Activated naive CD8-positive, alpha-beta T cell treated with anti-CD3 and anti-CD28 coated beads for 36 hours (primary cell): ENCODE results near the gene NPR1. TPM values are rescaled to one million over a fixed set of nuclear protein-coding genes. Genes with fewer than 3 reads are reported as not detected.

Experiments
- DNase-seq: peaks from one replicate; pipeline ENCODE4 v3.0.0; 2021
- H3K27ac Mint-ChIP-seq: one replicate; pipeline ENCODE4 v1.8.0; 2022; ENCODE audit warnings: mild to moderate bottlenecking, moderate library complexity, mixed read lengths
- H3K27me3 Mint-ChIP-seq: one replicate; pipeline ENCODE4 v1.8.0; 2022; ENCODE audit warnings: mild to moderate bottlenecking, mixed read lengths
- H3K36me3 Mint-ChIP-seq: one replicate; pipeline ENCODE4 v1.8.0; 2021; ENCODE audit warnings: mild to moderate bottlenecking, mixed read lengths
- H3K4me1 Mint-ChIP-seq: one replicate; pipeline ENCODE4 v1.8.0; 2021; ENCODE audit warnings: mixed read lengths
- H3K4me3 Mint-ChIP-seq: one replicate; pipeline ENCODE4 v1.8.0; 2022; ENCODE audit warnings: mild to moderate bottlenecking, moderate library complexity, mixed read lengths
- H3K9me3 Mint-ChIP-seq: one replicate; pipeline ENCODE4 v1.8.0; 2022; ENCODE audit warnings: mixed read lengths
- total RNA-seq, 2 experiments: library from RNA; stranded (reverse); gene quantifications; one replicate each; pipeline ENCODE4 v1.2.3, GENCODE V29; 2021

NPR1 gene
- total RNA-seq, 2 experiments from 2014 or later = 0.06 TPM; not detected in 1

DNA sequence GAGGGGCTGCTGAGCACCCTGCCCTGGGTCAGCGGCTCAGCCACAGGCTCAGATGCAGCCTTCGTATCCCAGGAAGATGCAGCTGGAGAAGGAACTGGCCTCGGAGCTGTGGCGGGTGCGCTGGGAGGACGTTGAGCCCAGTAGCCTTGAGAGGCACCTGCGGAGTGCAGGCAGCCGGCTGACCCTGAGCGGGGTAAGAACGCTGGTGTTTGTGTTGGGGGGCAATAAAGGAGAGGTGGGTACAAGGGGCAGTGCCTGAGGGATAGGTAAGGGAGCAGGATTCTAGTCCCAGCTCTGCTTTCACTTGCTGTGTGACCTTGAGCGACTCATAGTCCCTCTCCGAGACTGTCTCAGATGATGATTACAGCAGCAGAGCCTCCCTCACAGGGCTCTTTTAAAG is 6.4 kb downstream of the NPR1 start:
- H3K4me3 Mint-ChIP-seq = no peak overlapping the region
- no peaks in the 10 kb centered on the region for H3K9me3 Mint-ChIP-seq
- H3K27ac Mint-ChIP-seq = no peak overlapping the region

GRCh38 chr1:153685544-153686340 is 7.3 kb downstream of the NPR1 start:
- Mint-ChIP-seq H3K4me1 (peaks cover 5% of the 10 kb centered on the region), H3K27me3 (peaks cover 13% of the 10 kb centered on the region), H3K36me3 (no peaks in the 10 kb centered on the region), H3K9me3 (no peaks in the 10 kb centered on the region), H3K27ac (no peak overlapping the region), H3K4me3 (no peak overlapping the region)
- no peak for DNase-seq

More for the DNA sequence above, 6.4 kb downstream of the NPR1 start:
- DNase-seq = no peak
- H3K36me3 Mint-ChIP-seq = no peaks in the 10 kb centered on the region
- peaks cover 21% of the 10 kb centered on the region for H3K27me3 Mint-ChIP-seq
- H3K4me1 Mint-ChIP-seq = peaks cover 4% of the 10 kb centered on the region

- no peaks in the 10 kb centered on the region for H3K36me3 Mint-ChIP-seq
Measured at GRCh38 chr1:153687346-153688125, 9.0 kb downstream of the NPR1 start.

GRCh38 chr1:153688276-153688675 is 9.8 kb downstream of the NPR1 start:
- DNase-seq = no peak
- Mint-ChIP-seq H3K9me3 (no peaks in the 10 kb centered on the region), H3K36me3 (no peaks in the 10 kb centered on the region), H3K27ac (no peak overlapping the region), H3K4me3 (no peak overlapping the region), H3K27me3 (peaks cover 4% of the 10 kb centered on the region), H3K4me1 (peaks cover 10% of the 10 kb centered on the region)

More at GRCh38 chr1:153687346-153688125, 9.0 kb downstream of the NPR1 start:
- Mint-ChIP-seq H3K9me3 (no peaks in the 10 kb centered on the region), H3K27me3 (peaks cover 4% of the 10 kb centered on the region), H3K27ac (no peak overlapping the region), H3K4me3 (no peak overlapping the region), H3K4me1 (peaks cover 10% of the 10 kb centered on the region)
- no peak for DNase-seq

DNA sequence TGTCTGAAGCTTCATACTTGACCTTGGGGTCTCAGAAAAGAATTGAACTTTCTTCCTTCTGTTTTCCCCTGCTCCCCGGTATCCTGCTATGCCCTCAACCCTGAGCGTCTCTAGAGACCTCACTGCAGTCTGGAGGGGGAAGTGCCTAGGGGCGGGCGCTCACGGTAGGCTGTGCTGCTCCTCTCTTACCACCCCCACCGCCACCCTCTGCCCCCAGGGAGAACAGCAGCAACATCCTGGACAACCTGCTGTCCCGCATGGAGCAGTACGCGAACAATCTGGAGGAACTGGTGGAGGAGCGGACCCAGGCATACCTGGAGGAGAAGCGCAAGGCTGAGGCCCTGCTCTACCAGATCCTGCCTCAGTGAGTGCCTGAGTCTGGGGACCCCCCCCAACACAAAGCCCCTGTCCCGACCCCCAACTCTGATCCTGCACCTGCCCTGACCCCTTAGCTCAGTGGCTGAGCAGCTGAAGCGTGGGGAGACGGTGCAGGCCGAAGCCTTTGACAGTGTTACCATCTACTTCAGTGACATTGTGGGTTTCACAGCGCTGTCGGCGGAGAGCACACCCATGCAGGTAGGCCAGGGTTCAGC is 10.3 kb downstream of the NPR1 start:
- H3K27ac Mint-ChIP-seq = no peak overlapping the region
- H3K36me3 Mint-ChIP-seq = no peaks in the 10 kb centered on the region
- H3K4me1 Mint-ChIP-seq = peaks cover 10% of the 10 kb centered on the region
- DNase-seq = no peak
- H3K4me3 Mint-ChIP-seq = no peak overlapping the region
- H3K27me3 Mint-ChIP-seq = peaks cover 4% of the 10 kb centered on the region
- no peaks in the 10 kb centered on the region for H3K9me3 Mint-ChIP-seq

- Mint-ChIP-seq H3K27me3 (no peaks in the 10 kb centered on the region), H3K4me1 (peaks cover 12% of the 10 kb centered on the region), H3K36me3 (no peaks in the 10 kb centered on the region), H3K27ac (no peak overlapping the region), H3K9me3 (no peaks in the 10 kb centered on the region), H3K4me3 (no peak overlapping the region)
- no peak for DNase-seq
Measured at GRCh38 chr1:153693466-153693865, 15.0 kb downstream of the NPR1 start.

- no peaks in the 10 kb centered on the region for H3K27me3 Mint-ChIP-seq
- H3K27ac Mint-ChIP-seq = no peak overlapping the region
- no peaks in the 10 kb centered on the region for H3K9me3 Mint-ChIP-seq
- DNase-seq = no peak
- H3K4me3 Mint-ChIP-seq = no peak overlapping the region
- H3K4me1 Mint-ChIP-seq = peaks cover 3% of the 10 kb centered on the region
- H3K36me3 Mint-ChIP-seq = no peaks in the 10 kb centered on the region
Measured at GRCh38 chr1:153696741-153697140, 18.3 kb downstream of the NPR1 start.

- DNase-seq = no peak
- no peak overlapping the region for H3K27ac Mint-ChIP-seq
- H3K4me3 Mint-ChIP-seq = no peak overlapping the region
- no peaks in the 10 kb centered on the region for H3K27me3 Mint-ChIP-seq
- H3K4me1 Mint-ChIP-seq = peaks cover 3% of the 10 kb centered on the region
- H3K9me3 Mint-ChIP-seq = no peaks in the 10 kb centered on the region
- no peaks in the 10 kb centered on the region for H3K36me3 Mint-ChIP-seq
Measured at GRCh38 chr1:153697191-153698019, 18.9 kb downstream of the NPR1 start.

DNA sequence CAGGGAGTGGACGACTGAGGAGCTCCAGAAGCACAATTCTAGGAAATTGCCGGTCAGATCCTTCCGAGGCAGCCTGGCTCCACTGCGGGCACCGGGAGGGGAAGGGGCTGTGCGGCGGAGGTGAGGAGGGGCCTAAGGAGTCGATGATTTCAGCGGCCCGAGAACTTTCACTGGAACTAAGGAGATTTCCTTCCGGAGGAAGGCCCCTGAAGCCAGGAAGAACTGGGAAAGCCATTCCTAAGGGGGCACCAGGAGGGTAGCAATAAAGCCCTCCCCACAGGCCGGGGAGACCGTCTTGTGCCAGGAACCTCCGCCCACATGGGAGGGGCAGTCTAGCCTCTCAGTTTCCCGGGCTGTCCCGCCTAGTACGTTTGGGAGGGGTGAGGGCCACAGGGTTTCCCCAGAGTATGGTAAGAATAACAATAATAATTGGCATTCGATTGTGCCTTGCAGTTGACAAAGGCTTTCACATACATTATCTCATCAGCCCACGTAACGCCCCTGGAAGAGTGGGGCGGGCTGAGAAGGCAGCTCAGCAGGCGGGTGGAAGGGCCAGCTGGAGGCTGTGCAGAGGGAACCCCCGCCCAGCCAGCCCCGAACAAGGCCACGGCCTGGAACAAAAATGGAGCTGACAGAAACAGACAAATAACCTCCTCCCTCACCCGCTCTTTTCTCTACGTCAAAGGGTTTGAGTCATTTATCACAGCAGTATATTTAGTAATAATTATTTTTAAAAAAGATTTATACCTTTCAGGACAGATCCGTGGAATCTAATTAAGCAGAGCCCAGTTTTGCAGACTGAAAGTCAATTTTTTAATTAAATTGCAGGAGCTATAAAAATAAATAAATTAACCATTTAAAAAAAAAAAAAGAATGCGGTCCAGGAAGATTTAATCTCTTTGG is 19.8 kb downstream of the NPR1 start:
- no peak for DNase-seq
- Mint-ChIP-seq H3K36me3 (no peaks in the 10 kb centered on the region), H3K9me3 (no peaks in the 10 kb centered on the region), H3K27ac (no peak overlapping the region), H3K27me3 (no peaks in the 10 kb centered on the region), H3K4me1 (peaks cover 3% of the 10 kb centered on the region), H3K4me3 (no peak overlapping the region)

- no peak overlapping the region for H3K4me3 Mint-ChIP-seq
- H3K27ac Mint-ChIP-seq = no peak overlapping the region
- DNase-seq = no peak
- H3K27me3 Mint-ChIP-seq = no peaks in the 10 kb centered on the region
- H3K36me3 Mint-ChIP-seq = no peaks in the 10 kb centered on the region
- H3K9me3 Mint-ChIP-seq = no peaks in the 10 kb centered on the region
- H3K4me1 Mint-ChIP-seq = peaks cover 3% of the 10 kb centered on the region
Measured at GRCh38 chr1:153698923-153699714, 20.6 kb downstream of the NPR1 start.

GRCh38 chr1:153699768-153700167 is 21.3 kb downstream of the NPR1 start:
- Mint-ChIP-seq H3K36me3 (no peaks in the 10 kb centered on the region), H3K9me3 (no peaks in the 10 kb centered on the region), H3K27ac (no peak overlapping the region), H3K4me3 (no peak overlapping the region), H3K27me3 (no peaks in the 10 kb centered on the region), H3K4me1 (peaks cover 3% of the 10 kb centered on the region)
- DNase-seq = no peak

- H3K27me3 Mint-ChIP-seq = no peaks in the 10 kb centered on the region
- no peaks in the 10 kb centered on the region for H3K4me1 Mint-ChIP-seq
- H3K27ac Mint-ChIP-seq = no peak overlapping the region
- H3K36me3 Mint-ChIP-seq = no peaks in the 10 kb centered on the region
- H3K9me3 Mint-ChIP-seq = no peaks in the 10 kb centered on the region
- no peak for DNase-seq
- no peak overlapping the region for H3K4me3 Mint-ChIP-seq
Measured at GRCh38 chr1:153705484-153705883, 27.0 kb downstream of the NPR1 start.

- Mint-ChIP-seq H3K27me3 (peaks cover 3% of the 10 kb centered on the region), H3K4me1 (no peaks in the 10 kb centered on the region), H3K4me3 (no peak overlapping the region), H3K27ac (no peak overlapping the region), H3K36me3 (no peaks in the 10 kb centered on the region), H3K9me3 (no peaks in the 10 kb centered on the region)
- no peak for DNase-seq
Measured at GRCh38 chr1:153711026-153711425, 32.5 kb downstream of the NPR1 start.
